BLaER1 treated with 17β-estradiol and CSF1 and Interleukin-3, amounts not matched to agents 10 nM and 100 nM (cell line): ENCODE data around the gene KRTAP10-4.
"Not testable (repeated sequence)": the region's sequence is repeated elsewhere in the genome, so short reads cannot be mapped to it uniquely, and the experiment has no call there.

Experiments used
- H3K27ac ChIP-seq, 11 experiments: shearing (Covaris generic); formaldehyde crosslinking; 2 replicates each; pipeline ENCODE4 v1.8.1; 2022
- H3K27me3 ChIP-seq, 11 experiments: shearing (Covaris generic); formaldehyde crosslinking; 2 replicates each; pipeline ENCODE4 v1.8.1; 2022
- H3K36me3 ChIP-seq, 11 experiments: shearing (Covaris generic); formaldehyde crosslinking; 2 replicates each; pipeline ENCODE4 v1.8.1; 2022
- H3K4me1 ChIP-seq, 10 experiments: shearing (Covaris generic); formaldehyde crosslinking; 2 replicates each; pipeline ENCODE4 v1.8.1; 2022
- H3K4me2 ChIP-seq, 11 experiments: shearing (Covaris generic); formaldehyde crosslinking; 2 replicates each; pipeline ENCODE4 v1.8.1; 2022
- H3K4me3 ChIP-seq, 10 experiments: shearing (Covaris generic); formaldehyde crosslinking; 2 replicates each; pipeline ENCODE4 v1.8.1; 2022
- H3K9ac ChIP-seq, 11 experiments: shearing (Covaris generic); formaldehyde crosslinking; 2 replicates each; pipeline ENCODE4 v1.8.1; 2022
- H3K9me3 ChIP-seq, 11 experiments: shearing (Covaris generic); formaldehyde crosslinking; replicated peaks in 1 of 11; 2 replicates each; pipeline ENCODE4 v1.8.1; 2022
- H4K20me1 ChIP-seq, 11 experiments: shearing (Covaris generic); formaldehyde crosslinking; 2 replicates each; pipeline ENCODE4 v1.8.1; 2022
- Cebpa-rat ChIP-seq, 11 experiments: shearing (Covaris generic); IDR thresholded peaks; 2 replicates each; pipeline ENCODE4 v1.8.1; 2022

KRTAP10-4 gene

GRCh38 chr21:44544566-44544965 is 29.0 kb upstream of the KRTAP10-4 start:
- Histone ChIP-seq H3K4me3 (no peak overlapping the region), H4K20me1 (no peaks in the 10 kb centered on the region), H3K4me1 (peaks cover 15 to 34% (median 21%) of the 10 kb centered on the region in 10 experiments), H3K4me2 (no peak overlapping the region), H3K36me3 (no peaks in the 10 kb centered on the region; a peak in 1 of 22 replicates), H3K27me3 (no peaks in the 10 kb centered on the region), H3K9me3 (peaks cover 14 to 22% (median 19%) of the 10 kb centered on the region in 11 experiments), H3K9ac (no peak overlapping the region), H3K27ac (no peak overlapping the region)
- TF ChIP-seq Cebpa-rat (IDR thresholded peaks at IDR 0.05), result no peak

- no peaks in the 10 kb centered on the region for H3K27me3 ChIP-seq
- H3K9me3 ChIP-seq, result peaks cover 14 to 22% (median 19%) of the 10 kb centered on the region in 11 experiments
- H3K27ac ChIP-seq, result no peak overlapping the region
- no peak overlapping the region for H3K4me3 ChIP-seq
- no peak overlapping the region for H3K9ac ChIP-seq
- H3K4me1 ChIP-seq, result peaks cover 10 to 44% (median 34%) of the 10 kb centered on the region in 10 experiments; a peak in 18 of 20 replicates
- TF ChIP-seq Cebpa-rat (IDR thresholded peaks at IDR 0.05), result no peak
- no peaks in the 10 kb centered on the region for H4K20me1 ChIP-seq
- H3K4me2 ChIP-seq, result peak overlapping the region; percentile 0 to 73 (median 59); a peak in 19 of 22 replicates
- no peaks in the 10 kb centered on the region; a peak in 1 of 22 replicates for H3K36me3 ChIP-seq
These were observed 25.7 kb upstream of the KRTAP10-4 start for GRCh38 chr21:44547656-44548331.

DNA sequence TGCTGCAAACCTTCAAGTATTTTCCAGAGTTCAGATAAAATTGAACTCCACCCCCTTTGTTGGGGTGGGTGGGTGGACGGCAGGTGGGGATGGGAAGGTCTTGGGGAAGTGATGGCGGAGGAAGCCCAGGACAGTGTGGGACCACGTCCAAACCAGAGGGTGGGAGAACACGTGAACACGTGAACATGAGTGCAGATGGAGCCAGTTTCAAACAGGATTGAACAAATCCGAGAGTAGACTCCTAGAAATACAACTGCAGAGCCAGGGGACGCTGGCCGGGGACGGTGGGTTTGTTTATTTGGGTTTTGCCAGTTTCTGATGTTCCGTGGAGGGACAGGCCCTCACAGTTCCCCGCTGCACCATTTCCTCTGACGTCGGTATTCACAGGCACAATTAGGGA is 25.1 kb upstream of the KRTAP10-4 start:
- Histone ChIP-seq H3K36me3 (no peaks in the 10 kb centered on the region; a peak in 1 of 22 replicates), H3K9me3 (peaks cover 14 to 22% (median 19%) of the 10 kb centered on the region in 11 experiments), H3K27me3 (no peaks in the 10 kb centered on the region), H3K4me1 (peaks cover 9 to 44% (median 34%) of the 10 kb centered on the region in 10 experiments; a peak in 18 of 20 replicates), H4K20me1 (no peaks in the 10 kb centered on the region), H3K9ac (no peak overlapping the region), H3K4me2 (0 out of 22 replicates have a peak overlapping the region, but pooled peaks of 3 of the 11 experiments have one; percentile 30 to 73 (median 46)), H3K27ac (no peak overlapping the region), H3K4me3 (no peak overlapping the region)
- TF ChIP-seq Cebpa-rat (IDR thresholded peaks at IDR 0.05), result no peak

GRCh38 chr21:44548922-44549321 is 24.6 kb upstream of the KRTAP10-4 start:
- peaks cover 7 to 44% (median 34%) of the 10 kb centered on the region in 10 experiments; a peak in 18 of 20 replicates for H3K4me1 ChIP-seq
- H3K36me3 ChIP-seq, result no peaks in the 10 kb centered on the region; a peak in 1 of 22 replicates
- H4K20me1 ChIP-seq, result no peaks in the 10 kb centered on the region
- no peak for TF ChIP-seq Cebpa-rat (IDR thresholded peaks at IDR 0.05)
- H3K9me3 ChIP-seq, result peaks cover 14 to 22% (median 19%) of the 10 kb centered on the region in 11 experiments
- no peak overlapping the region for H3K9ac ChIP-seq
- no peak overlapping the region for H3K4me3 ChIP-seq
- H3K27me3 ChIP-seq, result no peaks in the 10 kb centered on the region
- H3K27ac ChIP-seq, result no peak overlapping the region
- peak overlapping the region in 4 of 11 experiments; percentile 14 to 46 (median 32); a peak in 3 of 22 replicates for H3K4me2 ChIP-seq

DNA sequence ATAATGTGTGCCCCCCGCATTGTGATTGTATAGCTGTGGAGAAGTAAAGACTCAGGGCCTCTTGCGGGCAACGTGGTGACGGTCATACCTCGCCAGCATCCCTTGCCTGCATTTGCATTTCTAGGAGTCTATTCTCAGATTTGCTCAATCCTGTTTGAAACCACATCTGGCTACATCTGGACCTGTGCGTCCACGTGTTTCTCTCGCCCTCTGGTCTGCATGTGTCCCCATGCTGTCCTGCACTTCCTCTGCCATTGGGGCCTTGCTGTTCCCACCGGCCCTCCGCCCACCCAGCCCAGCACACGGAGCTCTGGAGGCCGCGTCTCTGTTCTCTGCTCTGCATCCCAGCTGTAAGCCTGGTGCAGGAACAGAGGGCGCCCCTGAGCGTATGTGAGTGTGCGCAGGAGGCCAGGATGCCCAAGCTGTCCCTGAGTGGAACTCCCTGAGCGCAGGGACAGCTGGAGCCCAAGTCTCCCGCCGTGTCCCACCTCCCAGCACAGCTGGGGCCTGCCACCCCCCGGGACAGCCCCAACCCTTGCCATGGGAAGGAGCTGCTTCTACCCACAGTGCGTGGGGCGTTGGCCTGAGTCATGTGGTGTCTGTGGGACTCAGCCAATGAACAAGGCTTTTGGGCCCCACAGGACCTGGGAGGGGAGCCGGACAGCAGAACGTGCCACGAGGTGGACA is 23.9 kb upstream of the KRTAP10-4 start:
- Histone ChIP-seq H3K4me2 (peak overlapping the region in 9 of 11 experiments; percentile 9 to 50 (median 35); a peak in 17 of 22 replicates), H3K27ac (no peak overlapping the region), H3K36me3 (no peaks in the 10 kb centered on the region; a peak in 1 of 22 replicates), H3K9me3 (peaks cover 14 to 25% (median 19%) of the 10 kb centered on the region in 11 experiments), H4K20me1 (no peaks in the 10 kb centered on the region), H3K27me3 (peaks cover 0 to 2% (median 0%) of the 10 kb centered on the region in 11 experiments; a peak in 1 of 22 replicates), H3K4me1 (peaks cover 7 to 47% (median 38%) of the 10 kb centered on the region in 10 experiments; a peak in 18 of 20 replicates), H3K4me3 (no peak overlapping the region), H3K9ac (no peak overlapping the region)
- no peak for TF ChIP-seq Cebpa-rat (IDR thresholded peaks at IDR 0.05)

- H3K9me3 ChIP-seq, result peaks cover 14 to 25% (median 19%) of the 10 kb centered on the region in 11 experiments
- not testable (repeated sequence) for H3K36me3 ChIP-seq, H4K20me1 ChIP-seq, H3K27me3 ChIP-seq, H3K9ac ChIP-seq, H3K27ac ChIP-seq, H3K4me3 ChIP-seq
- H3K4me2 ChIP-seq, result peak overlapping the region in 9 of 11 experiments; percentile 9 to 50 (median 38); a peak in 14 of 22 replicates
- H3K4me1 ChIP-seq, result peaks cover 7 to 53% (median 43%) of the 10 kb centered on the region in 10 experiments; a peak in 18 of 20 replicates
These were observed 23.2 kb upstream of the KRTAP10-4 start for GRCh38 chr21:44550285-44550684.

DNA sequence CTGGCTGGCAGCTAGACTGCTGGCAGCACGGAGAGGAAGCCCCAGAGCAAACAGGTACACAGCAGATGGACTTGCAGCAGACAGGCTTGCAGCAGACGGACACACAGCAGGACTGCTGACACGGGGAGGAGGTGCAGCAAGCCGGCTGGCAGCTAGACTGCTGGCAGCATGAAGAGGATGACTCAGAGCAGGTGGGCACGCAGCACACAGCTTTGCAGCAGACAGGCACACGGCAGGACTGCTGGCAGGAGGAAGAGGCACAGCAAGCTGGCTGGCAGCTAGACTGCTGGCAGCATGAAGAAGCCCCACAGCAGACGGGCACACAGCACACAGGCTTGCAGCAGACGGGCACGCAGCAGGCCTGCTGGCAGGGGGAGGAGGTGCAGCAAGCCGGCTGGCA is 22.7 kb upstream of the KRTAP10-4 start:
- H3K27me3 ChIP-seq, result peaks cover 0 to 9% (median 0%) of the 10 kb centered on the region in 11 experiments; a peak in 2 of 22 replicates
- H3K9ac ChIP-seq, result no peak overlapping the region
- no peak overlapping the region for H3K27ac ChIP-seq
- H4K20me1 ChIP-seq, result no peaks in the 10 kb centered on the region
- no peak for TF ChIP-seq Cebpa-rat (IDR thresholded peaks at IDR 0.05)
- H3K4me1 ChIP-seq, result peaks cover 7 to 58% (median 47%) of the 10 kb centered on the region in 10 experiments; a peak in 18 of 20 replicates
- no peaks in the 10 kb centered on the region; a peak in 1 of 22 replicates for H3K36me3 ChIP-seq
- H3K9me3 ChIP-seq, result peaks cover 14 to 22% (median 18%) of the 10 kb centered on the region in 11 experiments
- H3K4me2 ChIP-seq, result peak overlapping the region in 8 of 11 experiments; percentile 26 to 50 (median 38); a peak in 6 of 22 replicates
- no peak overlapping the region for H3K4me3 ChIP-seq

GRCh38 chr21:44551340-44551961 is 22.1 kb upstream of the KRTAP10-4 start, which contains the start of gene KRTAP10-2:
Gene KRTAP10-2, minus strand, starts transcription at chr21:44551505. Its CDS starts 47 bp downstream, at chr21:44551458.
- Histone ChIP-seq H3K9ac (0 out of 22 replicates have a peak within 1 kb of the TSS, but pooled peaks of 1 of the 11 experiments have one; percentile 22), H3K9me3 (peaks cover 9 to 16% (median 11%) of the 10 kb centered on the region in 11 experiments), H3K4me2 (peak within 1 kb of the TSS in 8 of 11 experiments; percentile 26 to 50 (median 38); a peak in 14 of 22 replicates), H3K4me1 (peaks cover 9 to 65% (median 53%) of the 10 kb centered on the region in 10 experiments; a peak in 18 of 20 replicates), H3K36me3 (no peaks in the 10 kb centered on the region; a peak in 1 of 22 replicates), H4K20me1 (no peaks in the 10 kb centered on the region), H3K27ac (peak within 1 kb of the TSS in 1 of 11 experiments; percentile 21; a peak in 1 of 22 replicates), H3K27me3 (peaks cover 0 to 15% (median 0%) of the 10 kb centered on the region in 11 experiments; a peak in 4 of 22 replicates), H3K4me3 (no peak within 1 kb of the TSS)
- no peak for TF ChIP-seq Cebpa-rat (IDR thresholded peaks at IDR 0.05)
